HG03342 (cell line): ENCODE measurements around the gene MPIG6B.
A peak's percentile ranks its signal among the peaks of the same experiment; 100 is the strongest.

ENCODE experiments used
- ATAC-seq: cut with Tn5 transposase; IDR thresholded peaks from one replicate; pipeline ENCODE4 v1.9.1; 2021; ENCODE audit warnings: mild to moderate bottlenecking, moderate library complexity; ENCODE audit not compliant: unreplicated experiment

The MPIG6B gene

GRCh38 chr6:31736768-31737314 lies 13.7 kb downstream of the MPIG6B start:
- ATAC-seq = no peak

DNA sequence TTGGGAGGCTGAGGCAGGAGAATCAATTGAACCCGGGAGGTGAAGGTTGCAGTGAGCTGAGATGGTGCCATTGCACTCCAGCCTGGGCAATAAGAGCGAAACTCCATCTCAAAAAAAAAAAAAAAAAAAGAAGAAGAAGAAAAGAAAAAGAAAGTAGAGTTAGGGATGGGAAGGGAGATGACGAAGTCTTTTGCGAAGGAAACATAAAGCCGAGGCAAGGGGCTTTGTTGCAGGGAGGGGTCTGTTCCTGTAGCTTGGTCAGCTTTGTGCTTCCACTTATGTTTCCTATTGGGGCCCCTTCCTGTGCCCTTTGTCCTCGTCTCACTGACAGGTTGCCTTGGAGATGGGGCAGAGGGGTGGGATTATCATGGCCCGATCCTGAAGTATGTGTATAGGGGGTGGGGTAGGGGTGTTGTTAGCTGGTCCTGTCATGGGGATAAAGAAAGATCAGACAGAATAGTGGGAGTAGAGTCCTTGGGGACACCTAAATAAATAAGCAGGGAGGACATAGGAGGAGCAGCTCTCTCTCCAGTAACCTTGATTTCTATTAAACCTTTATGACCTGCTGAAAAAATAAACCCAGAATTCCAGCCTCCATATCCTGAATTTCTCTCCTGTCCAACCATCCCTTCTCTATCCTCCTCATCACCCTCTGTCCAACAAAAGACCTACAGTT lies 14.3 kb downstream of the MPIG6B start:
- ATAC-seq = no peak

DNA sequence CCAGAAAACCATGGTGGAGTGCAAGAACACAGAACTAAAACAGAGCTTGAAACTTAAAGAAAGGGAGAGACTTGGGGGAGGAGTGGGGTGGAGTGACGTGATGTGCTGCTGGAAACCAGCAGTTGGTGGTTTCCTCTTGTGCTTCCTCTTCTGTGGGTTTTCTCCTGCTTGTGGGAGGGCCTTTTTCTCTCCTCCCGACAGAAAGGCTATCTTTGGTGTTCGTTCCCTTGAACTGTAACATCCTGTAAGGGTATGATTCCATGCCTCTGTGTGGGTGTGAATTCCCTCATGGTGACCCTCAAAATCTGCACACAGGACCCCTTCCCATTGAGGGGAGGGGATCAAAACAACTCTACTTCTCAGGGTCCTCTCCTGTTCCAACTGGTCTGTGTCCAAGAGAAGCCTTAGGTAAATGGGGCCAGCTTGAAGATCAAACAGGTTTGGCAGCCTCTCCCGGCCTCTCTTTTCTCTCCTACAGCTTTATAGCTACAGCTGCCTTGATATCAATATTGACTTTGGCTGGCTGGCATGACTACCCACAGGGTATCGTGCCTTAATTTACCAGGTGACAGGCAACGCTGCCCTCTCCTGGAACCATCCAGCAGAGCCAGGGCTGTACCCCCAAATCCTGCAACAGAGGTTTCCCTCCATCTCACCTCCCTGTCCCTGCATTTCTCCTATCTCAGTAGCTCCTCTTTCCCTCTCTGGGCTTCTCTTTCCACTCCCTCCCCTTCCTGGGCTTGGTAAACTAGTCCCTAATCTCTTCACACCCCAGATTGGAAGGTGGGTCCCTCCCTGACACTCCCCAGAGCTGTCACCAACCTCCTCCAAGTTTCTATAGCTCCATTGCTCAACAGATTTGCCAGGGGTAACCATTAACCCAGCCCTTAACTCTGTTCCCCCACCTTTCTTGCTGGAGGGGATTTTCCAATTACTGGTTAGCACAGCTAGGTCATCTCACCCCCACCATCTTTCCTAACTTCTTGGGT lies 15.1 kb downstream of the MPIG6B start:
- no peak for ATAC-seq

- peak; percentile 62 for ATAC-seq
Measured at GRCh38 chr6:31739639-31740396, 16.6 kb downstream of the MPIG6B start, which contains the start of gene MSH5. TSS of gene MSH5 (plus strand) at chr6:31740005. CDS start at chr6:31740467, 462 bp downstream.

- peak; percentile 1 for ATAC-seq
Measured at GRCh38 chr6:31740397-31741223, 17.4 kb downstream of the MPIG6B start.

DNA sequence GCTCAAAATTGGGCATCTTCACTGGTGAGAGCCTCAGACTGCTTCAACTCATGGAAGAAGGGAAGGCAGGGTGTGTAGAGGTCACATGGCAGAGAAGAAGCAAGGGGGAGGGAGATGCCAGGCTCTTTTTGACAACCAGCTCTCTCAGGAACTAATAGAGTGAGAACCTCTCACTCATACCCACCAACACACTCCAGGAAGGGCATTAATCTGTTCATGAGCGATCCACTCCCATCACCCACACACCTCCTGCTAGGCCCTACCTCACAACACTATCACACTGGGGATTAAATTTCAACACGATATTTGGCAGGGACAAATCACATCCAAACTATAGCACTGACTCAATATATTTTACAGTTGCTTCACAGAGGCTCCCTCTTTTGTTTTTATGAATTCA lies 18.6 kb downstream of the MPIG6B start:
- ATAC-seq = no peak

- ATAC-seq = no peak
Measured at GRCh38 chr6:31742894-31743293, 19.7 kb downstream of the MPIG6B start.

GRCh38 chr6:31744422-31744821 lies 21.2 kb downstream of the MPIG6B start:
- no peak for ATAC-seq

- ATAC-seq = no peak
Measured at GRCh38 chr6:31749301-31750036, 26.3 kb downstream of the MPIG6B start.

DNA sequence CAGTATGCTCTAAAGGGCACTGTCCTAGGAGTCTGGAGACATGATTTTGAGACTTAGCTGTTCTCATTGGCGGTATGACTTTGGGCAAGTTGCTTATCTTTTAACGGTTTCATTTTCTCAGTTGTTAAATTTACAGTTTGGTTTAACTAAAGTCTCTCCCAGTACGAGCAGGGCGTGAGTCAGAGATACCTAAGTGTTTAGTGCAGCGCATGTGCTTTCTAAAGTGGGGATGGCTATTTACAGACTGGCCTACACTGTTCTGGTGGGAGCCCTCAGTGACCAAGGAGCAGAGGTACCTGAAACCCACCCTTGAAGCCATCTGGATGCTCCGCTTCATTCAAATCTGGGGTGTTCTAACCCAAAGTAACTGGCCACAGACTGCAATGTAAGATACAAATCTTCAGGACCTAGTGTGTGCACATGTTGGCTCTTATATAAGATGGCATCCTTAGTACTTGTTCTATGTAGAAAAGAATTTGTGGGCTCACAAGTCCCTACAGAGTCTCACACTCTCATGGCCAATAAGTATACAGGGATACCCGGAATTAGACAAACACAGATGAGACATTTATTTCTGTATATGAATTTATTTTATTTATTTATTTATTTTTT lies 27.3 kb downstream of the MPIG6B start:
- ATAC-seq = no peak

DNA sequence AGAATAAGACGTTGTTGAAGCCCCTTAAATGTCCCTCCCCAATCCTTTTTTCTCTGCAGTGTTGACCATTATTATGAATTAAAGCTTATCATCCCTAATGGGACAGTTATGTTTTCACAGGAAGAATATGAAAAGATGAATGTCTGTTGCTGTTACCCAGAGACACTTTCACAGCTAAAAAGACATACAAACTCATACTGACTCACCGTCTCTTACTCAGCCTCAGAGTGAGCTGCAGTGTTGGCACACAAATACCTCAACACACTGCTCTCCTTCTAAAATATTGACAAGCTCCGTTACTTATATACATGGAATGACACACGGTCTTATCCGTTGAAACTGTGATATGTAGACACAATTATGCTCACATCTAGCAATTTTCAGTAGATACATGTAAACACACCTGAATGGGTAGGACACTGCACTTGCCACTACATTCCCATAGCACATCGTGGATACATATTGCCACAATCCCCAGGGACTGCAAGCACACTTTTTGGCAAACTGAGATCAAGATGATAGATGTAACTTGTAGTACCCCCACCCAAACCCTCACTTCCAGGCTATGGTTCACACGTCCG lies 29.7 kb downstream of the MPIG6B start:
- no peak for ATAC-seq

DNA sequence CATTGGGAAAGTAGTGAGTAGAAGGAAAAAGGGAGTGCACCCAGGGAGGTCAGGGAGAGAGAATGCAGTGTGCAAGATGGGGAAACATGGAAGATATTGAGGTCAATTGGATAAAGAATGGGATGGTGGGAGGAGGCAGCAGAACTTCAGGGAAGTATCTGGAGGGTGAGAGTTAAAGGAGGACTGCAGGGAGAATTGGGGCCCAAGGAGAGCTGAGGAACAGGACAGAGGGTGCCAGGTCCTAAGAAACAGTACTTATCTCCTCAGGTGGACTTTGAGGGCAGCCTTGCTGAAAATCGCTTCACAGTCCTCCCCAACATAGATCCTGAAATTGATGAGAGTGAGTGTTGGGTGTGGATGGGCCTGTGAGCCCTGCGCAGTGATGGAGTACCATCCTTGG lies 35.1 kb downstream of the MPIG6B start:
- no peak for ATAC-seq

DNA sequence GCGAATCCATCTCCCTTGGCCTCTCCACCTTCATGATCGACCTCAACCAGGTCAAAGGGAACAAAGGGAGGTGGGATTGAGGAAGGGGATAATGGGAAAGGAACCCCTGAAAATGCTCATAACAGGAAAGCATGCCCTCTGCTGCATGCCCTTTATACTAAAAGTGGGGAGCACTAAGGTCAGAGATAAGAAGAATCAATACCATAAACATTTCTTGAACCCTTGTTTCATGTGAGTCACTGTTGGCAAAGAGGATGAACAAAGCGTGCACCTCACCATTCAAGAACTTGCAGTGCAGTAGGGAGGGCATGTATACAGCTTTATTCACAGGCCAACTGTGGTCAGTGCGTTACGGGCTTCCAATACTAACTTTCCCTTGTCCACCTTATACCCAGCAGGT lies 37.6 kb downstream of the MPIG6B start:
- no peak for ATAC-seq

DNA sequence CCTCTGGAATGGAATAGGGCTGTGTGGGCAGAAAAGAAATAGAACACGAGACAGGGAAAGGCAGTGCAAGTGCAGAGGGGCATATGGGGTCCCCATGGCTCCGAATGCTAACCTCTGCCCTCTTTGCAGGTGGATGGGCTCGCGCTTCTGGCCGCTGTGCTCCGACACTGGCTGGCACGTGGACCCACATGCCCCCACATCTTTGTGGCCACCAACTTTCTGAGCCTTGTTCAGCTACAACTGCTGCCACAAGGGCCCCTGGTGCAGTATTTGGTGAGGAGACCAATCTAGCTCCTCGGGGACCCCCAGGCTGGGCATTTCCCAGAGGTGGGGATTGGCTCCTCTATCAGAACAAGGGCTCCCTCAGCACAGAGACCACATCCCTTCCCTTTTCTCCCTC lies 38.2 kb downstream of the MPIG6B start:
- ATAC-seq = no peak

DNA sequence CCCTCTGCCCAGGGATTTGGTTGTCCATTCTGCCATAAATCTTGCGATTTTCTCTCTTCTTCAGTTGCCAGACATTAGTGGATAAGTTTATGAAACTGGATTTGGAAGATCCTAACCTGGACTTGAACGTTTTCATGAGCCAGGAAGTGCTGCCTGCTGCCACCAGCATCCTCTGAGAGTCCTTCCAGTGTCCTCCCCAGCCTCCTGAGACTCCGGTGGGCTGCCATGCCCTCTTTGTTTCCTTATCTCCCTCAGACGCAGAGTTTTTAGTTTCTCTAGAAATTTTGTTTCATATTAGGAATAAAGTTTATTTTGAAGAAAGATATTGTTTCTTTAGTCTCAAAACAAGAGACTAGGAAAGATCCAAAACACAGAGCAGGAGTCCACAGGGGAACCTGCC lies 39.2 kb downstream of the MPIG6B start, which contains the start of gene SAPCD1:
TSS of gene SAPCD1 (plus strand) at position 301 of the 400 bp plus-strand sequence. CDS start 399 bp downstream, outside the sequence.
- ATAC-seq = no peak

DNA sequence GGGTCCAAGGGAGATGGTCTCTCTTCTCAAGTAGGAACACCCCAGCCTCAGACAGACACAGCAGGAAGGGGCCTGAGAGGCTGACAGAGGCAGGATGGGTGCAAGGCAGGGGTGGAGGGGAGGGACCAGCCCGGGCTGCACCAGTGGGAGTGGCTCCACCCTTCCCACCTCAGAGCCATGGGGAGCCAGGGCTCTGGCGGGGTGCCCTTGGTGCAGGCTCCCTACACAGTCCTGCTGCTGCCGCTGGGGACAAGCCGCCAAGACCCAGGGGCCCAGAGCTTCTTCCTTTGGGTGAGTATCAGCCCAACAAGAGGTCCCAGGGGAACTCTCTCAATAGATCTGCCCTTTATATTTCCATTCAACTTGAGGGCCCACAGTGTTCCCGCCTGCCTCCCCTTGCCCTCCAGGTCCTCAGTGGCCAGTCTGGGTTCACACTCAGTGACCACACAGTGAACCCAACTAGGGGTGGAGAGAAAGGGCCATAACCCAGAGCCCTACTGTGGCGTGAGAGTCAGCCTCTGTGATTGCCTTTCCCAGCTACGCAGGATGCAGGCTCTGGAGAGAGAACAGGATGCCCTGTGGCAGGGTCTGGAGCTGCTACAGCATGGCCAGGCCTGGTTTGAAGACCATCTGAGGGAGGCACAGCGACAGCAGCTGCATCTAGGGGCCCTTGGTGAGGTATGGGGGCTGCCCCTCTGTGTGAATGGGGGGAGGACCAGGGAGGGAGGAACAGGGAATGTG lies 39.9 kb downstream of the MPIG6B start:
- no peak for ATAC-seq

- no peak for ATAC-seq
Measured at GRCh38 chr6:31763619-31763940, 40.4 kb downstream of the MPIG6B start.

DNA sequence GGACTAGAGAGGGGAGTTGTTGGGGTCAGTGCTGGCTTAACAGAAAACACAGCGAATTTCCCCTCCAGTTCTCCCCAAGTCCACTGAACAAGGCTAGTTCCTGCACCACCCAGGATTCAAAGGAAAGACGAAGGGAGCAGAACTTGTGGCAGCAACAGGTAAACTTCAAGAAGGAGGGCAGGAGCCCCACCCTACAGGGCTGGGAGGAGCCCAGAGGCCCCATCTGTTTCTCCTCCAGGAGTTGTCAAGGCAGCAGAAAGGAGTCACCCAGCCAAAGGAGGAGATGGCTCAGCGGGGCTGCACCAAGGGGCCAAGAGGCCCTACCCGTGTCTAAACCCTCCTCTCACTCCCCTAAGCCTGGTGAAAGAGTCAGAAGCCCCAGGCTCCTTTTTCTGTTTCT lies 41.0 kb downstream of the MPIG6B start:
- ATAC-seq = no peak
